GM23338 (cell line): ENCODE measurements around the gene GAREM2. TPM values are rescaled to one million over a fixed set of nuclear protein-coding genes. Genes with fewer than 3 reads are reported as not detected.

ENCODE experiments used
- ATAC-seq: fragments of 200-7000 bp; cut with Tn5 transposase; 3 replicates; pipeline ENCODE4 v1.9.1; 2020
- DNase-seq: peaks from one replicate; pipeline ENCODE4 v3.0.0-alpha.2; 2015; ENCODE audit warnings: low spot score
- H2AFZ ChIP-seq: fragments of 200-600 bp; sonication (generic); 2 replicates; pipeline ENCODE4 v1.8.0; 2016; ENCODE audit warnings: antibody characterized with exemption, mild to moderate bottlenecking, moderate library complexity
- H3F3A ChIP-seq: fragments of 200-600 bp; sonication (generic); replicated peaks from 2 replicates; pipeline ENCODE4 v1.8.0; 2017; ENCODE audit warnings: antibody characterized with exemption, mixed run types, low read depth
- H3K27ac ChIP-seq: fragments of 200-600 bp; sonication (generic); 2 replicates; pipeline ENCODE4 v1.6.1; 2016; ENCODE audit warnings: low read depth
- H3K27me3 ChIP-seq: fragments of 200-600 bp; sonication (generic); 2 replicates; pipeline ENCODE4 v1.8.0; 2016; ENCODE audit warnings: mild to moderate bottlenecking, mixed run types, moderate library complexity; ENCODE audit not compliant: insufficient read depth
- H3K36me3 ChIP-seq: fragments of 200-600 bp; sonication (generic); 2 replicates; pipeline ENCODE4 v1.8.0; 2016; ENCODE audit warnings: mild to moderate bottlenecking; ENCODE audit not compliant: insufficient read depth
- H3K4me1 ChIP-seq: fragments of 200-600 bp; sonication (generic); 2 replicates; pipeline ENCODE4 v1.8.0; 2016; ENCODE audit warnings: mild to moderate bottlenecking, moderate library complexity; ENCODE audit not compliant: insufficient read depth
- H3K4me2 ChIP-seq: fragments of 200-600 bp; sonication (generic); 2 replicates; pipeline ENCODE4 v1.7.1; 2017; ENCODE audit warnings: mixed run types
- H3K4me3 ChIP-seq: fragments of 200-600 bp; sonication (generic); 2 replicates; pipeline ENCODE4 v1.6.1; 2016; ENCODE audit warnings: mixed run types
- H3K79me2 ChIP-seq: fragments of 200-600 bp; sonication (generic); replicated peaks from 2 replicates; pipeline ENCODE4 v1.8.0; 2017; ENCODE audit warnings: mild to moderate bottlenecking; ENCODE audit not compliant: insufficient read depth
- H3K9me2 ChIP-seq: fragments of 200-600 bp; sonication (generic); 2 replicates; pipeline ENCODE4 v1.8.0; 2017; ENCODE audit not compliant: insufficient read depth
- H4K20me1 ChIP-seq: fragments of 200-600 bp; sonication (generic); replicated peaks from 2 replicates; pipeline ENCODE4 v1.8.0; 2017; ENCODE audit warnings: mild to moderate bottlenecking; ENCODE audit not compliant: insufficient read depth
- H3K27ac Mint-ChIP-seq: 2 replicates; pipeline ENCODE4 v1.8.0; 2020; ENCODE audit warnings: inconsistent platforms, mild to moderate bottlenecking, moderate library complexity, mixed read lengths
- H3K27me3 Mint-ChIP-seq: 3 replicates; pipeline ENCODE4 v1.8.0; 2022; ENCODE audit warnings: low read depth, mild to moderate bottlenecking, moderate library complexity, mixed read lengths, inconsistent platforms; ENCODE audit not compliant: insufficient read depth, poor library complexity
- H3K36me3 Mint-ChIP-seq: 3 replicates; pipeline ENCODE4 v1.8.0; 2021; ENCODE audit warnings: low read depth, mild to moderate bottlenecking, inconsistent platforms, moderate library complexity, mixed read lengths
- H3K4me1 Mint-ChIP-seq: 3 replicates; pipeline ENCODE4 v1.8.0; 2020; ENCODE audit warnings: mild to moderate bottlenecking, inconsistent platforms, mixed read lengths
- H3K4me3 Mint-ChIP-seq: 3 replicates; pipeline ENCODE4 v1.8.0; 2021; ENCODE audit warnings: moderate library complexity, mild to moderate bottlenecking, inconsistent platforms, mixed read lengths
- H3K9me3 Mint-ChIP-seq: 3 replicates; pipeline ENCODE4 v1.8.0; 2020; ENCODE audit warnings: moderate library complexity, mild to moderate bottlenecking, inconsistent platforms, mixed read lengths
- POLR2AphosphoS5 ChIP-seq: IDR thresholded peaks from 2 replicates; pipeline ENCODE4 v1.6.1; 2016; ENCODE audit warnings: antibody characterized with exemption, low read depth
- STAT1 ChIP-seq: IDR thresholded peaks from one replicate; pipeline ENCODE4 v1.6.1; 2016; ENCODE audit warnings: antibody characterized with exemption; ENCODE audit not compliant: unreplicated experiment
- ZNF331 ChIP-seq: fragments of 250-450 bp; sonication (Bioruptor Pico); IDR thresholded peaks from 2 replicates; pipeline ENCODE4 v1.5.0; 2020; ENCODE audit warnings: low read depth, mild to moderate bottlenecking, moderate library complexity
- polyA plus RNA-seq: library from polyadenylated mRNA; unstranded; fragments of >200 nt; fragmentation: Nextera tagmentation; extraction: Ambion mirVana; gene quantifications from 2 replicates; pipeline ENCODE4 v1.2.1, GENCODE V29; 2016
- total RNA-seq: library from RNA; depleted of rRNA; stranded (reverse); fragments of >200 nt; shearing (Covaris generic); gene quantifications from 2 replicates; pipeline ENCODE4 v1.2.3, GENCODE V29; 2014
- TF ChIP-seq, protein P1 (sequence below): IDR thresholded peaks from one replicate; pipeline ENCODE4 v1.6.1; 2018; ENCODE audit warnings: antibody characterized with exemption; ENCODE audit not compliant: unreplicated experiment
- TF ChIP-seq, protein P2 (sequence below): fragments of 250-450 bp; sonication (Bioruptor Pico); IDR thresholded peaks from 2 replicates; pipeline ENCODE4 v1.5.0; 2020; ENCODE audit warnings: mild to moderate bottlenecking, moderate library complexity

The GAREM2 gene
- total and polyA plus RNA-seq, 2 experiments from 2014 or later = 3.8 to 23.8 TPM

DNA sequence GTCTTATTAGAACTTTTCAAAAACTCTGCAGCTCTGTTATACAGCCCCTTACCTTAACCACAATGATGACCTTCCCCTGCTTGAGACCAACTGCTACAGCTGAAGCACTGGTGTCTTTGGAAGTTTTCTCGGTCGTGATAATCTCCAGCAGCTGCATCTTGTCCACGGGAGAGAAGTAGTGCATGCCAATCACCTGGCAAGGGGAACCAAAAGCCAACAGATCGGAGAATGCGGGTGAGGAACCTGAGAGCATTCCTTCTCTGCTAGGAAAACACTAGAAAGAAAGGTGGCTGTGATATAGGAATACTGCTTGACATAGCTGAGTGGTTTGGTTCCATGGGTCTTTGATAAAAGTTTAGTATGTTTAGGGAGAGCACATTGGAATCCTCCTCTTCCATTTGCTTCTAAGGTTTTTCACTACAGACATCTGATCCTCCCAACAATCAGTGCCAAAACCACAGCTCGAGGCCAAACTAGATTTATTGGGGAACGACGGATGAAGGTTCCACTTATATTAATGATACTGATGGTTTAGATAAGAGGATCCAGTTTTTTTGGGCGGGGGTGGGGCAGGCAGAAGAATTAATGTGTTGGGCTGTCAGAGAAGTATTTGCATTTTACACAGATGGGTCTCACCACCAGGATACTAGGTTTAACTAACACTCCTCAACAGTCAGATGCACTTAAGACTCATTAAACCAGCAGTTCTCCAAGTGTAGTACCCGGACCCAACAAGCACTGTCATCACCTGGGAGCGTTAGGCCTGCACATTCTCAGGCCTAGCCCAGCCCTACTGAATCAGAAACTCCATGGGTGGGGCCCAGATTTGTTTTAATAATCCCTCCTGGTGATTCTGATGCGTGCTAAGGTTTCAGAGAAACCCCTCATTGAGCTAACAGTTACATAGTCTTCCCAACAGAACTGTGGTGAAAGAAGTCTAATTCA is 22.4 kb downstream of the GAREM2 start:
- H3K9me2 ChIP-seq = no peaks in the 10 kb centered on the region
- no peaks in the 10 kb centered on the region for H3K9me3 Mint-ChIP-seq
- H3K4me3 ChIP-seq = no peak overlapping the region
- no peak overlapping the region for H3K27ac ChIP-seq
- H3K27me3 ChIP-seq = no peaks in the 10 kb centered on the region
- H3K4me1 ChIP-seq = no peaks in the 10 kb centered on the region
- H3K4me2 ChIP-seq = no peak overlapping the region
- no peak overlapping the region for H3K4me3 Mint-ChIP-seq
- H3K27ac Mint-ChIP-seq = no peak overlapping the region
- H2AFZ ChIP-seq = no peak overlapping the region
- DNase-seq (no peak), ATAC-seq (no peak)
- H3K36me3 ChIP-seq = peaks cover 46% of the 10 kb centered on the region
- H3K36me3 Mint-ChIP-seq = peaks cover 79% of the 10 kb centered on the region
- no peaks in the 10 kb centered on the region for H3K4me1 Mint-ChIP-seq
- TF ChIP-seq ZNF331 (CRISPR knock-in tag) (no peak), POLR2AphosphoS5 (no peak), STAT1 (no peak)
- TF ChIP-seq, protein P1, sequence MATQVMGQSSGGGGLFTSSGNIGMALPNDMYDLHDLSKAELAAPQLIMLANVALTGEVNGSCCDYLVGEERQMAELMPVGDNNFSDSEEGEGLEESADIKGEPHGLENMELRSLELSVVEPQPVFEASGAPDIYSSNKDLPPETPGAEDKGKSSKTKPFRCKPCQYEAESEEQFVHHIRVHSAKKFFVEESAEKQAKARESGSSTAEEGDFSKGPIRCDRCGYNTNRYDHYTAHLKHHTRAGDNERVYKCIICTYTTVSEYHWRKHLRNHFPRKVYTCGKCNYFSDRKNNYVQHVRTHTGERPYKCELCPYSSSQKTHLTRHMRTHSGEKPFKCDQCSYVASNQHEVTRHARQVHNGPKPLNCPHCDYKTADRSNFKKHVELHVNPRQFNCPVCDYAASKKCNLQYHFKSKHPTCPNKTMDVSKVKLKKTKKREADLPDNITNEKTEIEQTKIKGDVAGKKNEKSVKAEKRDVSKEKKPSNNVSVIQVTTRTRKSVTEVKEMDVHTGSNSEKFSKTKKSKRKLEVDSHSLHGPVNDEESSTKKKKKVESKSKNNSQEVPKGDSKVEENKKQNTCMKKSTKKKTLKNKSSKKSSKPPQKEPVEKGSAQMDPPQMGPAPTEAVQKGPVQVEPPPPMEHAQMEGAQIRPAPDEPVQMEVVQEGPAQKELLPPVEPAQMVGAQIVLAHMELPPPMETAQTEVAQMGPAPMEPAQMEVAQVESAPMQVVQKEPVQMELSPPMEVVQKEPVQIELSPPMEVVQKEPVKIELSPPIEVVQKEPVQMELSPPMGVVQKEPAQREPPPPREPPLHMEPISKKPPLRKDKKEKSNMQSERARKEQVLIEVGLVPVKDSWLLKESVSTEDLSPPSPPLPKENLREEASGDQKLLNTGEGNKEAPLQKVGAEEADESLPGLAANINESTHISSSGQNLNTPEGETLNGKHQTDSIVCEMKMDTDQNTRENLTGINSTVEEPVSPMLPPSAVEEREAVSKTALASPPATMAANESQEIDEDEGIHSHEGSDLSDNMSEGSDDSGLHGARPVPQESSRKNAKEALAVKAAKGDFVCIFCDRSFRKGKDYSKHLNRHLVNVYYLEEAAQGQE = no peak
- TF ChIP-seq, protein P2, sequence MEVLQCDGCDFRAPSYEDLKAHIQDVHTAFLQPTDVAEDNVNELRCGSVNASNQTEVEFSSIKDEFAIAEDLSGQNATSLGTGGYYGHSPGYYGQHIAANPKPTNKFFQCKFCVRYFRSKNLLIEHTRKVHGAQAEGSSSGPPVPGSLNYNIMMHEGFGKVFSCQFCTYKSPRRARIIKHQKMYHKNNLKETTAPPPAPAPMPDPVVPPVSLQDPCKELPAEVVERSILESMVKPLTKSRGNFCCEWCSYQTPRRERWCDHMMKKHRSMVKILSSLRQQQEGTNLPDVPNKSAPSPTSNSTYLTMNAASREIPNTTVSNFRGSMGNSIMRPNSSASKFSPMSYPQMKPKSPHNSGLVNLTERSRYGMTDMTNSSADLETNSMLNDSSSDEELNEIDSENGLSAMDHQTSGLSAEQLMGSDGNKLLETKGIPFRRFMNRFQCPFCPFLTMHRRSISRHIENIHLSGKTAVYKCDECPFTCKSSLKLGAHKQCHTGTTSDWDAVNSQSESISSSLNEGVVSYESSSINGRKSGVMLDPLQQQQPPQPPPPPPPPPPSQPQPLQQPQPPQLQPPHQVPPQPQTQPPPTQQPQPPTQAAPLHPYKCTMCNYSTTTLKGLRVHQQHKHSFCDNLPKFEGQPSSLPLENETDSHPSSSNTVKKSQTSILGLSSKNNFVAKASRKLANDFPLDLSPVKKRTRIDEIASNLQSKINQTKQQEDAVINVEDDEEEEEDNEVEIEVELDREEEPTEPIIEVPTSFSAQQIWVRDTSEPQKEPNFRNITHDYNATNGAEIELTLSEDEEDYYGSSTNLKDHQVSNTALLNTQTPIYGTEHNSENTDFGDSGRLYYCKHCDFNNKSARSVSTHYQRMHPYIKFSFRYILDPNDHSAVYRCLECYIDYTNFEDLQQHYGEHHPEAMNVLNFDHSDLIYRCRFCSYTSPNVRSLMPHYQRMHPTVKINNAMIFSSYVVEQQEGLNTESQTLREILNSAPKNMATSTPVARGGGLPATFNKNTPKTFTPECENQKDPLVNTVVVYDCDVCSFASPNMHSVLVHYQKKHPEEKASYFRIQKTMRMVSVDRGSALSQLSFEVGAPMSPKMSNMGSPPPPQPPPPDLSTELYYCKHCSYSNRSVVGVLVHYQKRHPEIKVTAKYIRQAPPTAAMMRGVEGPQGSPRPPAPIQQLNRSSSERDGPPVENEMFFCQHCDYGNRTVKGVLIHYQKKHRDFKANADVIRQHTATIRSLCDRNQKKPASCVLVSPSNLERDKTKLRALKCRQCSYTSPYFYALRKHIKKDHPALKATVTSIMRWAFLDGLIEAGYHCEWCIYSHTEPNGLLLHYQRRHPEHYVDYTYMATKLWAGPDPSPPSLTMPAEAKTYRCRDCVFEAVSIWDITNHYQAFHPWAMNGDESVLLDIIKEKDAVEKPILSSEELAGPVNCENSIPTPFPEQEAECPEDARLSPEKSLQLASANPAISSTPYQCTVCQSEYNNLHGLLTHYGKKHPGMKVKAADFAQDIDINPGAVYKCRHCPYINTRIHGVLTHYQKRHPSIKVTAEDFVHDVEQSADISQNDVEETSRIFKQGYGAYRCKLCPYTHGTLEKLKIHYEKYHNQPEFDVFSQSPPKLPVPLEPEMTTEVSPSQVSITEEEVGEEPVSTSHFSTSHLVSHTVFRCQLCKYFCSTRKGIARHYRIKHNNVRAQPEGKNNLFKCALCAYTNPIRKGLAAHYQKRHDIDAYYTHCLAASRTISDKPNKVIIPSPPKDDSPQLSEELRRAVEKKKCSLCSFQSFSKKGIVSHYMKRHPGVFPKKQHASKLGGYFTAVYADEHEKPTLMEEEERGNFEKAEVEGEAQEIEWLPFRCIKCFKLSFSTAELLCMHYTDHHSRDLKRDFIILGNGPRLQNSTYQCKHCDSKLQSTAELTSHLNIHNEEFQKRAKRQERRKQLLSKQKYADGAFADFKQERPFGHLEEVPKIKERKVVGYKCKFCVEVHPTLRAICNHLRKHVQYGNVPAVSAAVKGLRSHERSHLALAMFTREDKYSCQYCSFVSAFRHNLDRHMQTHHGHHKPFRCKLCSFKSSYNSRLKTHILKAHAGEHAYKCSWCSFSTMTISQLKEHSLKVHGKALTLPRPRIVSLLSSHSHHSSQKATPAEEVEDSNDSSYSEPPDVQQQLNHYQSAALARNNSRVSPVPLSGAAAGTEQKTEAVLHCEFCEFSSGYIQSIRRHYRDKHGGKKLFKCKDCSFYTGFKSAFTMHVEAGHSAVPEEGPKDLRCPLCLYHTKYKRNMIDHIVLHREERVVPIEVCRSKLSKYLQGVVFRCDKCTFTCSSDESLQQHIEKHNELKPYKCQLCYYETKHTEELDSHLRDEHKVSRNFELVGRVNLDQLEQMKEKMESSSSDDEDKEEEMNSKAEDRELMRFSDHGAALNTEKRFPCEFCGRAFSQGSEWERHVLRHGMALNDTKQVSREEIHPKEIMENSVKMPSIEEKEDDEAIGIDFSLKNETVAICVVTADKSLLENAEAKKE = no peak
- no peaks in the 10 kb centered on the region for H3K79me2 ChIP-seq
- H3K27me3 Mint-ChIP-seq = peaks cover 6% of the 10 kb centered on the region
- H3F3A ChIP-seq = peaks cover 8% of the 10 kb centered on the region; the same call in 1 of the 2 replicates
- H4K20me1 ChIP-seq = no peaks in the 10 kb centered on the region; the same call in none of the 2 replicates
